Mesendoderm (in vitro differentiated cells): ENCODE results near the gene CDK14.
A peak's percentile ranks its signal among the peaks of the same experiment; 100 is the strongest.

ENCODE experiments used
- DNase-seq: peaks from one replicate; pipeline ENCODE4 v3.0.0; 2013
- H2AK5ac ChIP-seq: 2 replicates; pipeline ENCODE4 v1.6.1; 2013; ENCODE audit warnings: low read length, inconsistent platforms
- H2BK120ac ChIP-seq: 2 replicates; pipeline ENCODE4 v1.6.1; 2013; ENCODE audit warnings: low read depth, mild to moderate bottlenecking, low read length, moderate library complexity, mixed read lengths
- H2BK15ac ChIP-seq: replicated peaks from 2 replicates; pipeline ENCODE4 v1.6.1; 2013; ENCODE audit warnings: low read depth, mild to moderate bottlenecking, moderate library complexity
- H2BK5ac ChIP-seq: 2 replicates; pipeline ENCODE4 v1.6.1; 2013; ENCODE audit warnings: low read length, inconsistent platforms
- H3K18ac ChIP-seq: 2 replicates; pipeline ENCODE4 v1.6.1; 2013; ENCODE audit warnings: mild to moderate bottlenecking, low read length, mixed read lengths
- H3K23ac ChIP-seq: one replicate; pipeline ENCODE4 v1.6.1; 2013; ENCODE audit warnings: low read length
- H3K27ac ChIP-seq: 2 replicates; pipeline ENCODE4 v1.5.1; 2013; ENCODE audit warnings: low read depth, mild to moderate bottlenecking, inconsistent platforms, low read length, moderate library complexity
- H3K27me3 ChIP-seq: 2 replicates; pipeline ENCODE4 v1.6.1; 2013; ENCODE audit warnings: low read length, control low read depth, mild to moderate bottlenecking, inconsistent platforms; ENCODE audit not compliant: insufficient read depth, poor library complexity
- H3K36me3 ChIP-seq: 2 replicates; pipeline ENCODE4 v1.6.1; 2013; ENCODE audit warnings: low read length, inconsistent platforms; ENCODE audit not compliant: control insufficient read depth, insufficient read depth
- H3K4ac ChIP-seq: one replicate; pipeline ENCODE4 v1.6.1; 2013; ENCODE audit warnings: low read depth, mild to moderate bottlenecking, low read length, moderate library complexity
- H3K4me1 ChIP-seq: 2 replicates; pipeline ENCODE4 v1.6.1; 2013; ENCODE audit warnings: low read depth, low read length, inconsistent platforms; ENCODE audit not compliant: control insufficient read depth
- H3K4me2 ChIP-seq: 2 replicates; pipeline ENCODE4 v1.6.1; 2013; ENCODE audit warnings: low read length
- H3K4me3 ChIP-seq: 2 replicates; pipeline ENCODE4 v1.5.1; 2013; ENCODE audit warnings: mild to moderate bottlenecking, low read length
- H3K56ac ChIP-seq: one replicate; pipeline ENCODE4 v1.6.1; 2013; ENCODE audit warnings: low read length
- H3K79me1 ChIP-seq: 2 replicates; pipeline ENCODE4 v1.6.1; 2013; ENCODE audit warnings: low read length, inconsistent platforms
- H3K79me2 ChIP-seq: 2 replicates; pipeline ENCODE4 v1.6.1; 2013; ENCODE audit warnings: mild to moderate bottlenecking, low read length; ENCODE audit not compliant: control insufficient read depth, insufficient read depth
- H3K9ac ChIP-seq: 2 replicates; pipeline ENCODE4 v1.6.1; 2013; ENCODE audit warnings: low read length, inconsistent platforms
- H4K5ac ChIP-seq: one replicate; pipeline ENCODE4 v1.6.1; 2013; ENCODE audit warnings: low read length
- H4K8ac ChIP-seq: one replicate; pipeline ENCODE4 v1.6.1; 2013; ENCODE audit warnings: low read depth, mild to moderate bottlenecking, control low read depth, low read length, moderate library complexity
- WGBS: extraction: QIAGEN DNeasy Blood & Tissue Kit; methylation state at CpG from one replicate; pipeline ENCODE4 v1.1.7; 2013; ENCODE audit warnings: low lambda C conversion rate, missing lambda C conversion rate; ENCODE audit not compliant: insufficient coverage; ENCODE audit errors: extremely low coverage; 5-methylcytosine and 5-hydroxymethylcytosine counted together

CDK14 gene

DNA sequence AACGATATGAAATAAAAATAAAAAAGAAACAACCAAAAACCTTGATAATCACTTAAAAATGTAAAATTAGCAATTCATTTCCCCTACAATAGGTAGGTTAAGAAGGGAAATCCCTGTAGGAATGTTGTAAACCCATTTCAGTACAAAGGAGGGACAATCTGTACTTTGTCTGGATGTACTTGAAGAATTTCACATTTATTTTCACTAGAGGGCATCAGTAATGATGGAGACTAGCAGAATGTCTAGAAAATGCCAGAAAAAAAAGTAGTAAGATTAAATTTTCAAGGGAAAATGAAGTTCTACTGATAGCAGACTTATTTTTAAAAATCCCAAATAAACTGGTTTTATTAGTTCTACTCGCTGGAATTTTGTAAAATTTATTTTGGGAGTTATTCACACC is 459.1 kb downstream of the CDK14 start:
- no peak overlapping the region for H3K56ac ChIP-seq
- no peaks in the 10 kb centered on the region for H3K36me3 ChIP-seq
- no peak overlapping the region for H3K4me3 ChIP-seq
- no peak overlapping the region for H4K5ac ChIP-seq
- H4K8ac ChIP-seq = no peak overlapping the region
- no peaks in the 10 kb centered on the region for H3K79me1 ChIP-seq
- H3K79me2 ChIP-seq = no peaks in the 10 kb centered on the region
- H3K27me3 ChIP-seq = no peaks in the 10 kb centered on the region
- no peak overlapping the region for H2BK5ac ChIP-seq
- H3K9ac ChIP-seq = no peak overlapping the region
- H3K23ac ChIP-seq = no peak overlapping the region
- H2BK15ac ChIP-seq = no peak overlapping the region
- WGBS = no CpG with 5 or more reads among the region's 2 CpGs
- no peak overlapping the region for H2AK5ac ChIP-seq
- no peaks in the 10 kb centered on the region for H3K4me1 ChIP-seq
- H2BK120ac ChIP-seq = no peak overlapping the region
- no peak for DNase-seq
- no peak overlapping the region for H3K27ac ChIP-seq
- H3K18ac ChIP-seq = no peak overlapping the region
- H3K4ac ChIP-seq = no peak overlapping the region
- H3K4me2 ChIP-seq = no peak overlapping the region

DNA sequence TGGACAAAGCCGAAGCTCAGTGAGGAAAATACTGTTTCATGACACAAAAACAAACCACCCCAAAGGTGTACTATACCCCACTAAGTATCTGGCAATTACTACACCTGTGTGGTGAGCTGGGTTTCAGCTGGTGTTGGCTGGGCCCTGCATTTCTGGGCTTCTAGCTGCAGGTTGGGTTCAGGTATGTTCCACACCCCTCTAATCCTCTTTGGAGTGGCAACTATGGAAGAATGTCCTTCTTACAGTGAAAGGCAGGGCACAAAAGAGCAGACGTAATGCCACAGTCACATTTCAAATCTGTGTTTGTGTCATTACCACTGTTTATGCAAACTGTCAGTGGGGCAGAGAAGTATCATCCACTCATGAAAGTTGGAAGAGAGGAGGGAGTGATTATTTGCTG is 466.6 kb downstream of the CDK14 start:
- no peak overlapping the region for H3K18ac ChIP-seq
- no peak overlapping the region for H3K27ac ChIP-seq
- H2BK15ac ChIP-seq = no peak overlapping the region
- H3K4me2 ChIP-seq = no peak overlapping the region
- no peaks in the 10 kb centered on the region for H3K27me3 ChIP-seq
- H3K79me1 ChIP-seq = no peaks in the 10 kb centered on the region
- no peak overlapping the region for H2BK5ac ChIP-seq
- H3K23ac ChIP-seq = no peak overlapping the region
- no peak overlapping the region for H2AK5ac ChIP-seq
- H2BK120ac ChIP-seq = no peak overlapping the region
- H4K8ac ChIP-seq = no peak overlapping the region
- H3K4ac ChIP-seq = no peak overlapping the region
- DNase-seq = no peak
- H3K4me1 ChIP-seq = no peaks in the 10 kb centered on the region
- H3K4me3 ChIP-seq = no peak overlapping the region
- H3K56ac ChIP-seq = no peak overlapping the region
- no CpG with 5 or more reads among the region's 2 CpGs for WGBS
- no peak overlapping the region for H4K5ac ChIP-seq
- H3K79me2 ChIP-seq = no peaks in the 10 kb centered on the region
- no peak overlapping the region for H3K9ac ChIP-seq
- H3K36me3 ChIP-seq = no peaks in the 10 kb centered on the region

DNA sequence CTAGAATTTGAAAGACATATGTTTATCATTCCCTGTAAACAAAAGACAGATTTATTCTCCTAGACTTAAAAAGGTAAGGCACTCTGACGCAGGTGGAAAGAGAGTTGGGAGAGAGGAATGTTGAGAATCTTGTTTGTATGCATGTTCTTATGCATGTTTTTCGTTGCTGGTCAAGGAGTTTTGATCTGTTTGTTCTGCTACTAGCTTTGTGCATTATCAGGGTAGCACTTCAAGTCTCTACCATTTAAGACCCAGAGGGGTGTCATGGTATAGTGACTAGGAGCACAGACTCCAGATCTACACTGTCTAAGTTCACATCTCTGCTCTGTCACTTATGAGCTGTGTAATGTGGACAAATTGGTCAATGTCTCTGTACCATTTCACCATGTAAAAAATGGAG is 467.9 kb downstream of the CDK14 start:
- Histone ChIP-seq H4K5ac (no peak overlapping the region), H4K8ac (no peak overlapping the region)
- WGBS = no CpG with 5 or more reads among the region's 2 CpGs

DNA sequence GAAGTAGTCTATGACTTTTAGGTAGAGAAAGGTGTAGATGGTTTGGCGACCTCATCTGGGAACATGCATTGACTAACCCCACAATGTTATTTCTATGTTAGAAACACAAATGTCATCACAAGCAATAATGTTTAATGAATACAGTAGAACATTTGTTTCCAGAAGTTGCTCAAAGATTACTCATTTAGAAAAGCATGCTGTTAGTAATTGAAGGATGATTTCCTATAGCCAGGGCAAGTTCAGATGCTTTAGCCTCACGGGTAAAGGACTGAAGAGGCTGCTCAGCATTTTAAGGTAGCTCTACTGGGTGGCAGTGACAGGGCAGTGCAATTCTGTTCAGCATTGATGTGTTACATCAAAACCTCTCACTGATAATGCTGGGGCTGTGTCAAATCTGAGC is 468.8 kb downstream of the CDK14 start:
- no peak overlapping the region for H2BK15ac ChIP-seq
- H2AK5ac ChIP-seq = no peak overlapping the region
- no peak overlapping the region for H2BK120ac ChIP-seq
- no peak overlapping the region for H3K18ac ChIP-seq
- no peaks in the 10 kb centered on the region for H3K79me2 ChIP-seq
- no peak overlapping the region for H2BK5ac ChIP-seq
- no CpG with 5 or more reads among the region's 2 CpGs for WGBS
- no peak overlapping the region for H3K56ac ChIP-seq
- no peaks in the 10 kb centered on the region for H3K27me3 ChIP-seq
- no peak overlapping the region for H4K8ac ChIP-seq
- no peaks in the 10 kb centered on the region for H3K79me1 ChIP-seq
- no peak overlapping the region for H3K4me3 ChIP-seq
- H3K4ac ChIP-seq = no peak overlapping the region
- no peaks in the 10 kb centered on the region for H3K4me1 ChIP-seq
- no peak for DNase-seq
- no peaks in the 10 kb centered on the region for H3K36me3 ChIP-seq
- no peak overlapping the region for H3K4me2 ChIP-seq
- no peak overlapping the region for H3K27ac ChIP-seq
- H3K9ac ChIP-seq = no peak overlapping the region
- no peak overlapping the region for H4K5ac ChIP-seq
- no peak overlapping the region for H3K23ac ChIP-seq

More for the DNA sequence above, 467.9 kb downstream of the CDK14 start:
- DNase-seq = peak; percentile 25
- Histone ChIP-seq H2AK5ac (no peak overlapping the region), H3K4me1 (no peaks in the 10 kb centered on the region), H3K56ac (no peak overlapping the region), H3K36me3 (no peaks in the 10 kb centered on the region), H3K18ac (no peak overlapping the region), H2BK15ac (no peak overlapping the region), H2BK120ac (no peak overlapping the region), H2BK5ac (no peak overlapping the region), H3K27me3 (no peaks in the 10 kb centered on the region), H3K79me1 (no peaks in the 10 kb centered on the region), H3K27ac (no peak overlapping the region), H3K4ac (no peak overlapping the region), H3K9ac (no peak overlapping the region), H3K4me2 (no peak overlapping the region), H3K79me2 (no peaks in the 10 kb centered on the region), H3K4me3 (no peak overlapping the region), H3K23ac (no peak overlapping the region)

DNA sequence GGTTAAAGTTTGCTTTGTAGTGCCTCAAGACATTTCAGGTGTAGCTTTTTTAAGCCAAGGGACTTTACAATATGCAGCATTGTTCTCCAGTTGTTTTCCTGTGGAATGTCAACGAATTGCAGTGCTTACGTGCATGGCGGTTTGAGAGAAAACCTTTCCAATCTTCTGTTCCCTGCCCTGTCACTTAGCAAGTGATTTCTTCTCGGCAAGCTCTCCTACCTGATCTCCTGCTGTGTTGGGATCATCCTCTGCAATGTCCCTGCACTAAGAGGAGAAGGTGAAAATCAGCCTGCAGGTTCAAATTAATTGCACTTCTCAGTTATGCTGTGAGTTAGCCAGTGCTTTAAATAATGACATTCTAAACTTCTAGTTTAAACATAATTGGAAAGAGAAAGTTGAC is 470.5 kb downstream of the CDK14 start:
- Histone ChIP-seq H2BK120ac (no peak overlapping the region), H3K27me3 (no peaks in the 10 kb centered on the region), H3K79me1 (no peaks in the 10 kb centered on the region), H3K79me2 (no peaks in the 10 kb centered on the region), H3K4me2 (no peak overlapping the region), H3K4me3 (no peak overlapping the region), H2BK15ac (no peak overlapping the region), H4K5ac (no peak overlapping the region), H2AK5ac (no peak overlapping the region), H3K23ac (no peak overlapping the region), H3K4ac (no peak overlapping the region), H3K9ac (no peak overlapping the region), H2BK5ac (no peak overlapping the region), H3K4me1 (no peaks in the 10 kb centered on the region), H3K36me3 (no peaks in the 10 kb centered on the region), H3K18ac (no peak overlapping the region), H3K27ac (no peak overlapping the region), H3K56ac (no peak overlapping the region), H4K8ac (no peak overlapping the region)
- peak; percentile 74 for DNase-seq
- WGBS = no CpG with 5 or more reads among the region's 4 CpGs

DNA sequence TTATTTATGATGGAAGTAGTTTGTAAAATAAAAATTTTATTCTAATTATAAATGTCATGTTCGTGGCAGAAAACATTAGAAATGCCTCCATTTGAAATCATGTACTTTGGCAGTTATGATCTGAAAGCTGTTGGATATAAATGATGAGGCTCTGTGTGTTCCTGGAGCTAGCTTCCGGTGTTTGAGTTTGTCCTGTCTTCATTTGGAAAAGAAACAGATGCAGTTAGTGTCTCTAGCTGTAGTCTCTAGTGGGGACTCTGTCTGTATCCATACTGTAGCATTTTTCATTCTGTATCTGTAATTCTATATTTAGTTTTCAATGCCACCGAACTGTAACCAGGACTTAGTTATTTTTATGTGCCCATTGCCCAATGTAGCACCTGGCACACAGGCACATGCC is 471.1 kb downstream of the CDK14 start:
- no peak overlapping the region for H3K4ac ChIP-seq
- H3K79me2 ChIP-seq = no peaks in the 10 kb centered on the region
- H2AK5ac ChIP-seq = no peak overlapping the region
- no peak overlapping the region for H3K4me2 ChIP-seq
- no peak for DNase-seq
- no peak overlapping the region for H3K27ac ChIP-seq
- no peak overlapping the region for H3K4me3 ChIP-seq
- no peak overlapping the region for H3K18ac ChIP-seq
- H2BK120ac ChIP-seq = no peak overlapping the region
- H4K5ac ChIP-seq = no peak overlapping the region
- H3K9ac ChIP-seq = no peak overlapping the region
- H2BK5ac ChIP-seq = no peak overlapping the region
- H3K27me3 ChIP-seq = no peaks in the 10 kb centered on the region
- no peaks in the 10 kb centered on the region for H3K4me1 ChIP-seq
- no peak overlapping the region for H2BK15ac ChIP-seq
- H4K8ac ChIP-seq = no peak overlapping the region
- no CpG with 5 or more reads among the region's 3 CpGs for WGBS
- no peak overlapping the region for H3K56ac ChIP-seq
- no peaks in the 10 kb centered on the region for H3K79me1 ChIP-seq
- no peak overlapping the region for H3K23ac ChIP-seq
- no peaks in the 10 kb centered on the region for H3K36me3 ChIP-seq
